Natural killer cell (primary cell): ENCODE measurements around the gene ANKH. TPM values are rescaled to one million over a fixed set of nuclear protein-coding genes. Genes with fewer than 3 reads are reported as not detected.

Source experiments
- ATAC-seq, 3 donors: fragments of 150-1000 bp in 2 of 3; fragments of 200-7000 bp in 1 of 3; cut with Tn5 transposase; 1 replicate in 1 of 3; 2 replicates in 2 of 3; pipeline ENCODE4 v1.10.0; 2021; ENCODE audit warnings: mild to moderate bottlenecking in 2 of 3, moderate library complexity in 2 of 3
- DNase-seq, 2 donors: peaks; one replicate each; pipeline versions ENCODE4 v3.0.0 to v3.0.0-alpha.2; 2013 to 2021; ENCODE audit warnings: mixed read lengths in 1 of 2
- H3K27ac ChIP-seq: one replicate; pipeline ENCODE4 v1.5.1; 2013; ENCODE audit warnings: mild to moderate bottlenecking, low read length
- H3K27me3 ChIP-seq: one replicate; pipeline ENCODE4 v1.6.1; 2013; ENCODE audit warnings: low read length; ENCODE audit not compliant: control insufficient read depth, insufficient read depth
- H3K36me3 ChIP-seq: one replicate; pipeline ENCODE4 v1.6.1; 2013; ENCODE audit warnings: low read length; ENCODE audit not compliant: control insufficient read depth, insufficient read depth
- H3K4me1 ChIP-seq: one replicate; pipeline ENCODE4 v1.6.1; 2013; ENCODE audit warnings: low read length; ENCODE audit not compliant: control insufficient read depth, insufficient read depth
- H3K4me3 ChIP-seq: one replicate; pipeline ENCODE4 v1.5.1; 2013; ENCODE audit warnings: low read length
- H3K9me3 ChIP-seq: one replicate; pipeline ENCODE4 v1.6.1; 2013; ENCODE audit warnings: low read length; ENCODE audit not compliant: control insufficient read depth, insufficient read depth
- H3K27ac Mint-ChIP-seq, 2 donors: one replicate each; pipeline ENCODE4 v1.8.0; 2022; ENCODE audit warnings: mild to moderate bottlenecking in 2 of 2, mixed read lengths in 2 of 2, moderate library complexity in 1 of 2
- H3K27me3 Mint-ChIP-seq, 2 donors: one replicate each; pipeline ENCODE4 v1.8.0; 2022; ENCODE audit warnings: low read depth in 2 of 2, mixed read lengths in 2 of 2
- H3K36me3 Mint-ChIP-seq: one replicate; pipeline ENCODE4 v1.8.0; 2022; ENCODE audit warnings: mixed read lengths
- H3K4me1 Mint-ChIP-seq, 2 donors: one replicate each; pipeline ENCODE4 v1.8.0; 2022; ENCODE audit warnings: mixed read lengths in 2 of 2
- H3K4me3 Mint-ChIP-seq: one replicate; pipeline ENCODE4 v1.8.0; 2022; ENCODE audit warnings: mild to moderate bottlenecking, moderate library complexity, mixed read lengths
- H3K9me3 Mint-ChIP-seq, 2 donors: one replicate each; pipeline ENCODE4 v1.8.0; 2022; ENCODE audit warnings: mixed read lengths in 2 of 2
- CTCF ChIP-seq: fragments of 200-600 bp; IDR thresholded peaks from one replicate; pipeline ENCODE4 v1.8.0; 2022; ENCODE audit warnings: antibody characterized with exemption
- WGBS: methylation state at CpG from one replicate; pipeline ENCODE4 v1.1.7; 2013; ENCODE audit warnings: missing lambda C conversion rate; ENCODE audit not compliant: insufficient coverage; 5-methylcytosine and 5-hydroxymethylcytosine counted together
- intact Hi-C: fragments of 100-400 bp; cut with micrococcal nuclease; formaldehyde crosslinking; loops from one replicate; pipeline ENCODE4 v1.14.2; 2022
- total RNA-seq, 4 donors: library from RNA; stranded (reverse); fragments of 120-200 nt in 1 of 4; gene quantifications; one replicate each; pipeline versions ENCODE4 v1.2.3 to v1.2.4, GENCODE V29; 2013 to 2022

Gene ANKH
- total RNA-seq, 3 donors from 2014 or later (not counting 1 experiment from before 2014, with no cell fraction given), result 52.9 to 78.0 (median 63.8) TPM

GRCh38 chr5:14741801-14742440 lies 129.7 kb downstream of the ANKH start:
- Mint-ChIP-seq H3K4me1 (peaks cover 10 to 22% of the 10 kb centered on the region in 2 donors), H3K36me3 (peaks cover 11% of the 10 kb centered on the region), H3K4me3 (no peak overlapping the region), H3K27ac (peak overlapping the region in 1 of 2 donors; percentile 29), H3K27me3 (no peaks in the 10 kb centered on the region), H3K9me3 (no peaks in the 10 kb centered on the region)
- no peak overlapping the region for H3K27ac ChIP-seq
- H3K4me3 ChIP-seq, result no peak overlapping the region
- intact Hi-C loops, result no loop called here
- DNase-seq (peak in 1 of 2 donors; percentile 55), ATAC-seq (no peak)
- H3K36me3 ChIP-seq, result peaks cover 18% of the 10 kb centered on the region
- WGBS, result 76% methylated on average over 11 of the region's 11 CpGs
- no peaks in the 10 kb centered on the region for H3K9me3 ChIP-seq
- peaks cover 14% of the 10 kb centered on the region for H3K4me1 ChIP-seq
- H3K27me3 ChIP-seq, result no peaks in the 10 kb centered on the region
- no peak for TF ChIP-seq CTCF

- DNase-seq, result no peak
- intact Hi-C loops, result no loop called here
- peaks cover 11% of the 10 kb centered on the region for H3K36me3 Mint-ChIP-seq
- peaks cover 12 to 19% of the 10 kb centered on the region in 2 donors for H3K4me1 Mint-ChIP-seq
- Histone ChIP-seq H3K36me3 (peaks cover 21% of the 10 kb centered on the region), H3K4me1 (peaks cover 14% of the 10 kb centered on the region), H3K27ac (no peak overlapping the region), H3K9me3 (no peaks in the 10 kb centered on the region), H3K4me3 (no peak overlapping the region), H3K27me3 (no peaks in the 10 kb centered on the region)
- no peak overlapping the region for H3K4me3 Mint-ChIP-seq
- no peaks in the 10 kb centered on the region for H3K27me3 Mint-ChIP-seq
- no peak for TF ChIP-seq CTCF
- H3K9me3 Mint-ChIP-seq, result no peaks in the 10 kb centered on the region
- no peak overlapping the region for H3K27ac Mint-ChIP-seq
- no peak for ATAC-seq
- 95% methylated on average over 13 of the region's 13 CpGs for WGBS
These were observed 130.4 kb downstream of the ANKH start for GRCh38 chr5:14741131-14741530.

- H3K27ac ChIP-seq, result no peak overlapping the region
- Mint-ChIP-seq H3K36me3 (peaks cover 11% of the 10 kb centered on the region), H3K27me3 (no peaks in the 10 kb centered on the region), H3K27ac (no peak overlapping the region), H3K4me1 (peaks cover 6 to 7% of the 10 kb centered on the region in 2 donors), H3K4me3 (no peak overlapping the region), H3K9me3 (no peaks in the 10 kb centered on the region)
- H3K4me3 ChIP-seq, result no peak overlapping the region
- ATAC-seq (no peak), DNase-seq (no peak)
- intact Hi-C loops, result no loop called here
- 98% methylated on average over 5 of the region's 5 CpGs for WGBS
- H3K9me3 ChIP-seq, result no peaks in the 10 kb centered on the region
- TF ChIP-seq CTCF, result no peak
- peaks cover 3% of the 10 kb centered on the region for H3K4me1 ChIP-seq
- H3K36me3 ChIP-seq, result peaks cover 21% of the 10 kb centered on the region
- H3K27me3 ChIP-seq, result no peaks in the 10 kb centered on the region
These were observed 131.6 kb downstream of the ANKH start for GRCh38 chr5:14739981-14740380.

- H3K4me1 Mint-ChIP-seq, result peaks cover 5 to 6% of the 10 kb centered on the region in 2 donors
- no peak overlapping the region for H3K27ac Mint-ChIP-seq
- no peak for TF ChIP-seq CTCF
- Histone ChIP-seq H3K27ac (no peak overlapping the region), H3K36me3 (peaks cover 21% of the 10 kb centered on the region), H3K27me3 (no peaks in the 10 kb centered on the region), H3K9me3 (no peaks in the 10 kb centered on the region), H3K4me3 (no peak overlapping the region), H3K4me1 (no peaks in the 10 kb centered on the region)
- no peaks in the 10 kb centered on the region for H3K9me3 Mint-ChIP-seq
- no peak overlapping the region for H3K4me3 Mint-ChIP-seq
- intact Hi-C loops, result no loop called here
- no peaks in the 10 kb centered on the region for H3K27me3 Mint-ChIP-seq
- peaks cover 11% of the 10 kb centered on the region for H3K36me3 Mint-ChIP-seq
- no peak for DNase-seq
- WGBS, result 89% methylated on average over 3 of the region's 3 CpGs
- ATAC-seq, result no peak
These were observed 132.0 kb downstream of the ANKH start for GRCh38 chr5:14739538-14739937.
